Measurements from ENCODE around the gene TIMM29.

The TIMM29 gene

DNA sequence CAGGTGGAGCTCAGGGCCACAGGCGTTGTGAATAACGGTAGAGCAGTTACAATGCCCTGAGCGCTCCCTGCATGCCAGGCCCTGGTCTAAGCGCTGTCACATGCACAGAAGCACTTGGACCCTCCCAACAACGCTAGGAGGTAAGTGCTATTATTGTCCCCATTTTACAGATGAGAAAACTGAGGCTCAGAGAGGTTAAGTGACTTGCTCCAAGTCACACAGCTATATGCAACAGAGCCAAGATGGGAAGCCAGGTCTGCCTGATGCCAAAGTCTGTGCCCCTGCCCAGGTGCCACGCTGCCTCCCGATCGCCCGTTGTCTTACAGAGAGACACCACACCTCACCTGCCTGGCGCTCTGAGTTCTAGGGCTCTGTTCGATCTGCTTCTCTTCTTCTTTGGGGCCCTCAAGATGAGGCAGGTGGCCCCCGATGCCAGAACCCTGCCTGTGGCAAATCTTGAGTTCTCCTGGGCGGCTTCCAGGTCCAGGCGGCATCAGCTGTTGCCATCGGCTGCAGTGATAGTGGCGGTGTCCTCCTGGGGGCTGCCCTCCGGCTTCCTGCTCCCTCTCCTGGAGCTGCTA is 20.1 kb upstream of the TIMM29 start:
- H3K4me3 ChIP-seq (ENCODE audit: control insufficient read depth, low read depth, low read length): no peak overlapping the region
- DNase-seq (ENCODE audit: low read depth): no peak
- TF ChIP-seq, protein P1, sequence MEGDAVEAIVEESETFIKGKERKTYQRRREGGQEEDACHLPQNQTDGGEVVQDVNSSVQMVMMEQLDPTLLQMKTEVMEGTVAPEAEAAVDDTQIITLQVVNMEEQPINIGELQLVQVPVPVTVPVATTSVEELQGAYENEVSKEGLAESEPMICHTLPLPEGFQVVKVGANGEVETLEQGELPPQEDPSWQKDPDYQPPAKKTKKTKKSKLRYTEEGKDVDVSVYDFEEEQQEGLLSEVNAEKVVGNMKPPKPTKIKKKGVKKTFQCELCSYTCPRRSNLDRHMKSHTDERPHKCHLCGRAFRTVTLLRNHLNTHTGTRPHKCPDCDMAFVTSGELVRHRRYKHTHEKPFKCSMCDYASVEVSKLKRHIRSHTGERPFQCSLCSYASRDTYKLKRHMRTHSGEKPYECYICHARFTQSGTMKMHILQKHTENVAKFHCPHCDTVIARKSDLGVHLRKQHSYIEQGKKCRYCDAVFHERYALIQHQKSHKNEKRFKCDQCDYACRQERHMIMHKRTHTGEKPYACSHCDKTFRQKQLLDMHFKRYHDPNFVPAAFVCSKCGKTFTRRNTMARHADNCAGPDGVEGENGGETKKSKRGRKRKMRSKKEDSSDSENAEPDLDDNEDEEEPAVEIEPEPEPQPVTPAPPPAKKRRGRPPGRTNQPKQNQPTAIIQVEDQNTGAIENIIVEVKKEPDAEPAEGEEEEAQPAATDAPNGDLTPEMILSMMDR (IDR thresholded peaks at IDR 0.05; ENCODE audit: control insufficient read depth, insufficient read depth, low read depth, low read length, missing control alignments): no peak

GRCh38 chr19:10911579-10912363 is 16.8 kb upstream of the TIMM29 start:
- TF ChIP-seq, protein P1 (IDR thresholded peaks at IDR 0.05; ENCODE audit: control insufficient read depth, insufficient read depth, low read depth, low read length, missing control alignments): no peak
- DNase-seq (ENCODE audit: low read depth): no peak
- H3K4me3 ChIP-seq (ENCODE audit: control insufficient read depth, low read depth, low read length): no peak overlapping the region

- H3K4me3 ChIP-seq (ENCODE audit: control insufficient read depth, low read depth, low read length): no peak overlapping the region
- TF ChIP-seq, protein P1 (IDR thresholded peaks at IDR 0.05; ENCODE audit: control insufficient read depth, insufficient read depth, low read depth, low read length, missing control alignments): no peak
- DNase-seq (ENCODE audit: low read depth): no peak
Observed at GRCh38 chr19:10912619-10913018, 16.0 kb upstream of the TIMM29 start.

DNA sequence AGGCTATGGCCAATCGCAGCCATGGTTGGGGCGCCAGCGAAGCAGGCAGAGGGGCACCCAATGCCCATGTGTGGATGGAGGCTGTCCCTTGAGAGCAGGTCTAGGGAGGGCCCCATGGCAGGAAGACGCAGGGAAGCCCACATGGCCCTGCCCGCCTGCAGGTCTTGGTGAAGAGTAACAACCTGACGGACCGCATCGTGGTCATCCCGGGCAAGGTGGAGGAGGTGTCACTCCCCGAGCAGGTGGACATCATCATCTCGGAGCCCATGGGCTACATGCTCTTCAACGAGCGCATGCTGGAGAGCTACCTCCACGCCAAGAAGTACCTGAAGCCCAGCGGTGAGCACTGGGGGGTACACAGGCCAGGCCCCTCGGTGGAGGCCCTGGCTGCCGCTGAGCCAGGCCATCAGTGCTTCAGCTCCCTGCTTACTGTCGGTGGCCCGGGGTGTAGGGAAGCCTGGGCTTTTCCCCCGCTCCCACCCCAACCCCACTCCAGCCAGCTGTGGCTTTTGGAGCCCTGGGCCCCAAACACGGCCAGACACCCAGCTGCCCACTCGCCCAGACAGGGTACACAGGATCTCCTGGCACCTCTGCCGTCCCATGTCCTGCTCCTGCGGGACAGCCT is 14.8 kb upstream of the TIMM29 start:
- no peak for DNase-seq (ENCODE audit: low read depth)
- TF ChIP-seq, protein P1 (IDR thresholded peaks at IDR 0.05; ENCODE audit: control insufficient read depth, insufficient read depth, low read depth, low read length, missing control alignments): no peak
- H3K4me3 ChIP-seq (ENCODE audit: control insufficient read depth, low read depth, low read length): no peak overlapping the region

GRCh38 chr19:10915130-10916091 is 13.2 kb upstream of the TIMM29 start:
- peak; percentile 63 for DNase-seq (ENCODE audit: low read depth)
- TF ChIP-seq, protein P1 (IDR thresholded peaks at IDR 0.05; ENCODE audit: control insufficient read depth, insufficient read depth, low read depth, low read length, missing control alignments): peak; percentile 59
- no peak overlapping the region for H3K4me3 ChIP-seq (ENCODE audit: control insufficient read depth, low read depth, low read length)

DNA sequence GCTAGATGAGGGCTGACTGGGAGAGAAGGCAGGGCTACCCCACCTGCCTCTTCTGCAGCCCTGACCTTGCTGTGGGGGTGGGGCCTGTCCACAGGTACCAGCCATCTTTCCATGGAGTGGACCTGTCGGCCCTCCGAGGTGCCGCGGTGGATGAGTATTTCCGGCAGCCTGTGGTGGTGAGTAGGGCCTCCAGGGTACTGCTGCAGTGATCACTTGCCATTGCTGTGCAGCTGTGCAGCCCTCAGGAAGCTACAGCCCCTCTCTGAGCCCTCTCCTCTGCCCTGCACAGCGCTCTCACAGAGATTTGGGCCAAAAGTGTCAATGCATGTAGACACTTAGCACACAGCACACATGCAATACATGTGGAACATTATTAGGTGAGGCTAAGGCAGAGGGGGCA is 12.0 kb upstream of the TIMM29 start:
- no peak overlapping the region for H3K4me3 ChIP-seq (ENCODE audit: control insufficient read depth, low read depth, low read length)
- TF ChIP-seq, protein P1 (IDR thresholded peaks at IDR 0.05; ENCODE audit: control insufficient read depth, insufficient read depth, low read depth, low read length, missing control alignments): no peak
- DNase-seq (ENCODE audit: low read depth): no peak
